GM12878 (cell line): ENCODE data around the gene XPNPEP2. TPM values are rescaled to one million over a fixed set of nuclear protein-coding genes. Genes with fewer than 3 reads are reported as not detected.

Experiments
- ATAC-seq: fragments of 200-7000 bp; cut with Tn5 transposase; 3 replicates; pipeline ENCODE4 v1.9.1; 2020; ENCODE audit warnings: mild to moderate bottlenecking, moderate library complexity
- BruUV-seq: library from RNA; stranded (reverse); fragments of 400-500 nt; replicated peaks from 2 replicates; lab custom pipeline; 2021; lab: Mats Ljungman, UMichigan
- CTCF ChIA-PET: fragments of 300-600 bp; sonication (Branson Sonifier 250); formaldehyde crosslinking; extraction: SDS; loops from one replicate; lab custom pipeline; 2021; ENCODE audit warnings: inconsistent platforms; lab: Yijun Ruan, JAX
- POLR2A ChIA-PET: fragments of 350-600 bp; formaldehyde crosslinking; extraction: SDS; loops from one replicate; lab custom pipeline; 2021; ENCODE audit warnings: inconsistent platforms; lab: Charles Lee
- RAD21 ChIA-PET: fragments of 300-600 bp; sonication (Branson Sonifier 250); formaldehyde crosslinking; loops from one replicate; lab custom pipeline; 2023; ENCODE audit warnings: antibody characterized with exemption; ENCODE audit not compliant: unreplicated experiment; lab: Charles Lee
- SMC1A ChIA-PET: fragments of 300-600 bp; sonication (Branson Sonifier 250); formaldehyde crosslinking; loops from one replicate; lab custom pipeline; 2023; ENCODE audit not compliant: unreplicated experiment, uncharacterized antibody; lab: Charles Lee
- DNase-seq: peaks from one replicate; pipeline ENCODE4 v3.0.0-alpha.2; 2011; ENCODE audit warnings: low read depth, low spot score
- FAIRE-seq: peaks from 3 replicates; lab custom pipeline; 2011; peaks lifted over from hg19 to GRCh38; lab: Jason Lieb, UNC
- H2AFZ ChIP-seq: 2 replicates; pipeline ENCODE4 v1.6.0; 2011; ENCODE audit warnings: low read depth, low read length, control low read depth; ENCODE audit not compliant: control insufficient read depth
- H3K27ac ChIP-seq: 2 replicates; pipeline ENCODE4 v1.5.1; 2011; ENCODE audit warnings: control low read depth; ENCODE audit not compliant: control insufficient read depth, insufficient read depth
- H3K27me3 ChIP-seq, 2 experiments: replicated peaks in 1 of 2; 2 replicates each; pipeline versions ENCODE4 v1.6.0 to v1.6.1; 2011; ENCODE audit warnings: low read length in 1 of 2; ENCODE audit not compliant: control insufficient read depth in 2 of 2, insufficient read depth in 2 of 2
- H3K36me3 ChIP-seq, 2 experiments: 2 replicates each; pipeline ENCODE4 v1.5.1; 2011; ENCODE audit warnings: low read length in 1 of 2; ENCODE audit not compliant: control insufficient read depth in 2 of 2, insufficient read depth in 2 of 2
- H3K4me1 ChIP-seq: 2 replicates; pipeline ENCODE4 v1.6.1; 2011; ENCODE audit warnings: mild to moderate bottlenecking, low read length, moderate library complexity, mixed read lengths; ENCODE audit not compliant: control insufficient read depth, insufficient read depth
- H3K4me2 ChIP-seq: 2 replicates; pipeline ENCODE4 v1.6.0; 2011; ENCODE audit warnings: control low read depth; ENCODE audit not compliant: control insufficient read depth, insufficient read depth
- H3K4me3 ChIP-seq: fragments of 200-600 bp; sonication (generic); 2 replicates; pipeline ENCODE4 v1.5.1; 2016
- H3K79me2 ChIP-seq: 2 replicates; pipeline ENCODE4 v1.6.0; 2011; ENCODE audit warnings: low read length; ENCODE audit not compliant: control insufficient read depth, insufficient read depth
- H3K9ac ChIP-seq: 2 replicates; pipeline ENCODE4 v1.8.0; 2011; ENCODE audit warnings: low read length, control low read depth, mixed read lengths; ENCODE audit not compliant: control insufficient read depth, insufficient read depth
- H3K9me3 ChIP-seq: replicated peaks from 3 replicates; pipeline ENCODE4 v1.5.1; 2011; ENCODE audit warnings: mild to moderate bottlenecking, low read length; ENCODE audit not compliant: control insufficient read depth, insufficient read depth
- H4K20me1 ChIP-seq: 2 replicates; pipeline ENCODE4 v1.6.0; 2011; ENCODE audit not compliant: control insufficient read depth, insufficient read depth
- BCL11A ChIP-seq: IDR thresholded peaks from 2 replicates; pipeline ENCODE4 v1.6.1; 2011; ENCODE audit warnings: low read depth, low read length
- ETV6 ChIP-seq, 2 experiments: fragments of 450-650 bp in 1 of 2; IDR thresholded peaks in 1 of 2; conservative IDR thresholded peaks in 1 of 2; 2 replicates each; pipeline ENCODE4 v1.6.1; 2014; ENCODE audit warnings: antibody characterized with exemption in 1 of 2, borderline replicate concordance in 1 of 2, low read depth in 1 of 2, mild to moderate bottlenecking in 1 of 2, moderate library complexity in 1 of 2
- MEF2A ChIP-seq: IDR thresholded peaks from 2 replicates; pipeline ENCODE4 v1.6.1; 2011; ENCODE audit warnings: low read depth, mild to moderate bottlenecking, low read length, moderate library complexity; ENCODE audit not compliant: insufficient read depth
- MTA3 ChIP-seq: IDR thresholded peaks from 2 replicates; pipeline ENCODE4 v1.6.1; 2012; ENCODE audit warnings: low read length, inconsistent platforms, borderline replicate concordance
- NBN ChIP-seq: fragments of 450-650 bp; IDR thresholded peaks from 2 replicates; pipeline ENCODE4 v1.6.1; 2016
- POU2F2 ChIP-seq: IDR thresholded peaks from 3 replicates; pipeline ENCODE4 v1.6.1; 2011; ENCODE audit warnings: low read depth, mild to moderate bottlenecking, low read length, borderline replicate concordance
- RFX5 ChIP-seq: IDR thresholded peaks from 2 replicates; pipeline ENCODE4 v1.6.1; 2011; ENCODE audit warnings: low read depth, low read length, improper control_type of control experiment
- SIN3A ChIP-seq: IDR thresholded peaks from 2 replicates; pipeline ENCODE4 v1.6.1; 2012; ENCODE audit warnings: low read depth, low read length, improper control_type of control experiment
- SP1 ChIP-seq: IDR thresholded peaks from one replicate; pipeline ENCODE4 v1.6.1; 2011; ENCODE audit warnings: low read depth, low read length
- SUPT20H ChIP-seq: IDR thresholded peaks from 2 replicates; pipeline ENCODE4 v1.6.1; 2011; ENCODE audit warnings: low read depth, mild to moderate bottlenecking, low read length, moderate library complexity, borderline replicate concordance; ENCODE audit not compliant: control insufficient read depth
- TCF3 ChIP-seq: IDR thresholded peaks from 2 replicates; pipeline ENCODE4 v1.6.1; 2012; ENCODE audit warnings: low read depth, mild to moderate bottlenecking, low read length, borderline replicate concordance; ENCODE audit not compliant: insufficient read depth
- YY1 ChIP-seq: IDR thresholded peaks from 2 replicates; pipeline ENCODE4 v1.6.1; 2011; ENCODE audit warnings: low read depth, mild to moderate bottlenecking, low read length
- WGBS: methylation state at CpG from one replicate; pipeline ENCODE4 v1.1.6; 2016; ENCODE audit warnings: low lambda C conversion rate; ENCODE audit not compliant: insufficient replicate concordance, insufficient coverage; ENCODE audit errors: missing lambda C conversion rate; 5-methylcytosine and 5-hydroxymethylcytosine counted together
- in situ Hi-C: fragments of 300-500 bp; cut with MboI; formaldehyde crosslinking; loops from 9 replicates; pipeline ENCODE4 v1.14.3; 2018; ENCODE audit warnings: mixed read lengths
- intact Hi-C: fragments of 100-400 bp; cut with micrococcal nuclease; formaldehyde crosslinking; loops from one replicate; pipeline ENCODE4 v1.14.2; 2022; ENCODE audit not compliant: unreplicated experiment
- polyA plus RNA-seq, 11 experiments: library from polyadenylated mRNA; depleted of rRNA in 4 of 11; unstranded in 6 of 11; stranded (reverse) in 5 of 11; fragments of >200 nt; fragmentation: Nextera tagmentation in 4 of 11; fragmentation: Illumina TruSeq in 1 of 11; extraction: Ambion mirVana in 4 of 11; extraction: Trizol in 1 of 11; gene quantifications; 1 replicate in 1 of 11; 2 replicates in 10 of 11; pipeline versions ENCODE4 v1.2.1 to v1.2.3, GENCODE V29; 2011 to 2016; ENCODE audit warnings: inconsistent platforms in 2 of 11, missing spikeins in 2 of 11, low read depth in 1 of 11
- total RNA-seq, 4 experiments: library from RNA; depleted of rRNA in 3 of 4; stranded (reverse); fragments of >200 nt in 3 of 4; fragmentation: Illumina TruSeq in 1 of 4; extraction: Trizol in 1 of 4; gene quantifications; 2 replicates each; pipeline versions ENCODE4 v1.2.1 to v1.2.3, GENCODE V29; 2013 to 2021
- TF ChIP-seq, protein P1 (sequence below): fragments of 450-650 bp; IDR thresholded peaks from 2 replicates; pipeline ENCODE4 v1.6.1; 2016; ENCODE audit warnings: mild to moderate bottlenecking
- TF ChIP-seq, protein P2 (sequence below): fragments of 450-650 bp; IDR thresholded peaks from 2 replicates; pipeline ENCODE4 v1.6.1; 2017; ENCODE audit warnings: mild to moderate bottlenecking, moderate library complexity
- TF ChIP-seq, protein P3 (sequence below): fragments of 150-350 bp; IDR thresholded peaks from 2 replicates; pipeline ENCODE4 v1.6.1; 2014; ENCODE audit warnings: mild to moderate bottlenecking, low read depth, low read length

Gene XPNPEP2
- total and polyA plus RNA-seq, 10 of the 15 experiments (the other 5 are each of a cell fraction or from before 2014, with no cell fraction given) = 0.04 to 0.37 (median 0.15) TPM

DNA sequence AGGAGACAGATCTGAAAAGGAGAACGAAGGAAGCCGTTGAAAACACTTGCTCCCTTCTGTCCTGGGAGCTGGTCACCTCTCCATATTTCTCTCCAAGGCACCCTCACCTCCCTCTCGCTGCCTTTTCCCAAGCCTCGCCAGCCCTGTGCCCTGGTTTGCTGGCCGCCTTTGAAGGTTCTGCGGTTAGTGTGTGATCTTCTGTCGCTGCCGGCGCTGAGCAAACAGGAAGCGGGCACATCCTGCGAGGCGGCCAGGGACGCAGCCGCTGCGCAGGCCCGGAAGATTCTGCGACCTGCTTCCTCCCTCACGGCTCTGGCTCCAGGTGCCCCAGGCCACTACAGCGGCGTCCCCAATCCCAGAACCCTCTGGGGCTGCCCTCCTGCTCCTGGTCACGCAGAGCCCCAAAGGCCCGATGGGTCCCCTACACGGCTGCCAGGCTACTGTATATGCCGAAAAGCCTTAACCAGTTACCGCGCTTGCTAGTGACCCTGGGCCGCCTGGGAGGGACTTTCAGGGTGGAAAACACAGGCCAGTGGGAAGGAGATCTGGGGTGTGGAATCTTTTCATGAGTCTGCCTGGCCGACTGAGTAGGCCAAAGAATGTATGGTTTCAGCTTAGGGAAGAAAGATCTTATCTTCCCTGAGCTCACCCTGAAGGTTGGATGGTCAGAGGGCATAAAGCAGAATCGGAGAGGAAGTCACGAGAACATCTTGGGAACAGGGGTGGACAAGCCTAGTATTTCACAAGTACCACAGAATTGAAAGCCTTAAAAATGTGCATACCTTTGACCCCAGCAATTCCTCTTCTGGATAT is 38.6 kb downstream of the XPNPEP2 start:
- Histone ChIP-seq H3K27ac (peak overlapping the region; percentile 92), H3K4me2 (peak overlapping the region; percentile 83), H3K4me3 (peak overlapping the region; percentile 54), H4K20me1 (no peaks in the 10 kb centered on the region), H3K27me3 (no peaks in the 10 kb centered on the region), H3K36me3 (peaks cover 0 to 8% of the 10 kb centered on the region in 2 experiments; a peak in 2 of 4 replicates), H3K4me1 (peaks cover 55% of the 10 kb centered on the region), H3K9me3 (no peaks in the 10 kb centered on the region), H3K9ac (peak overlapping the region; percentile 86), H3K79me2 (peaks cover 37% of the 10 kb centered on the region), H2AFZ (no peak overlapping the region; the same call in 1 of the 2 replicates)
- ChIA-PET SMC1A (interaction anchor here (0.5 to 14.8 kb wide), 5 partner anchors 7 to 728 kb away, joined by 3 to 165 read pairs (median 4); no protein-coding TSS in a partner anchor), RAD21 (interaction anchor here (1.5 to 1.7 kb wide), 2 partner anchors 8 to 9 kb away, joined by 4 to 6 read pairs; no protein-coding TSS in a partner anchor), CTCF (interaction anchor here (0.8 to 1.3 kb wide), 5 partner anchors 9 to 47 kb away, joined by 3 to 5 read pairs (median 3); no protein-coding TSS in a partner anchor), POLR2A (interaction anchor here (2.0 to 11.2 kb wide), 2 partner anchors 7 to 15 kb away, joined by 6 to 169 read pairs; no protein-coding TSS in a partner anchor)
- intact Hi-C loops (loop anchor here (10.0 kb wide), 1 partner anchor 397 kb away; the partner anchor contains the start of gene RAB33A), in situ Hi-C loops (no loop called here)
- ATAC-seq (peak; percentile 9), FAIRE-seq (no peak), DNase-seq (no peak)
- no TSS peak for BruUV-seq
- 9% methylated on average over 30 of the region's 30 CpGs for WGBS
- TF ChIP-seq SUPT20H = no peak
- no peak for TF ChIP-seq SIN3A
- TF ChIP-seq BCL11A = 0 out of 2 replicates have a peak, but pooled peaks have one; percentile 12
- TF ChIP-seq SP1 = no peak
- no peak for TF ChIP-seq MEF2A
- TF ChIP-seq MTA3 = no peak
- peak; percentile 71; the same call in 1 of the 2 replicates for TF ChIP-seq NBN
- TF ChIP-seq, protein P1, sequence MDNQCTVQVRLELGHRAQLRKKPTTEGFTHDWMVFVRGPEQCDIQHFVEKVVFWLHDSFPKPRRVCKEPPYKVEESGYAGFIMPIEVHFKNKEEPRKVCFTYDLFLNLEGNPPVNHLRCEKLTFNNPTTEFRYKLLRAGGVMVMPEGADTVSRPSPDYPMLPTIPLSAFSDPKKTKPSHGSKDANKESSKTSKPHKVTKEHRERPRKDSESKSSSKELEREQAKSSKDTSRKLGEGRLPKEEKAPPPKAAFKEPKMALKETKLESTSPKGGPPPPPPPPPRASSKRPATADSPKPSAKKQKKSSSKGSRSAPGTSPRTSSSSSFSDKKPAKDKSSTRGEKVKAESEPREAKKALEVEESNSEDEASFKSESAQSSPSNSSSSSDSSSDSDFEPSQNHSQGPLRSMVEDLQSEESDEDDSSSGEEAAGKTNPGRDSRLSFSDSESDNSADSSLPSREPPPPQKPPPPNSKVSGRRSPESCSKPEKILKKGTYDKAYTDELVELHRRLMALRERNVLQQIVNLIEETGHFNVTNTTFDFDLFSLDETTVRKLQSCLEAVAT = peak; percentile 70
- TF ChIP-seq TCF3 = peak; percentile 67; the same call in 1 of the 2 replicates
- no peak for TF ChIP-seq RFX5
- TF ChIP-seq, protein P2, sequence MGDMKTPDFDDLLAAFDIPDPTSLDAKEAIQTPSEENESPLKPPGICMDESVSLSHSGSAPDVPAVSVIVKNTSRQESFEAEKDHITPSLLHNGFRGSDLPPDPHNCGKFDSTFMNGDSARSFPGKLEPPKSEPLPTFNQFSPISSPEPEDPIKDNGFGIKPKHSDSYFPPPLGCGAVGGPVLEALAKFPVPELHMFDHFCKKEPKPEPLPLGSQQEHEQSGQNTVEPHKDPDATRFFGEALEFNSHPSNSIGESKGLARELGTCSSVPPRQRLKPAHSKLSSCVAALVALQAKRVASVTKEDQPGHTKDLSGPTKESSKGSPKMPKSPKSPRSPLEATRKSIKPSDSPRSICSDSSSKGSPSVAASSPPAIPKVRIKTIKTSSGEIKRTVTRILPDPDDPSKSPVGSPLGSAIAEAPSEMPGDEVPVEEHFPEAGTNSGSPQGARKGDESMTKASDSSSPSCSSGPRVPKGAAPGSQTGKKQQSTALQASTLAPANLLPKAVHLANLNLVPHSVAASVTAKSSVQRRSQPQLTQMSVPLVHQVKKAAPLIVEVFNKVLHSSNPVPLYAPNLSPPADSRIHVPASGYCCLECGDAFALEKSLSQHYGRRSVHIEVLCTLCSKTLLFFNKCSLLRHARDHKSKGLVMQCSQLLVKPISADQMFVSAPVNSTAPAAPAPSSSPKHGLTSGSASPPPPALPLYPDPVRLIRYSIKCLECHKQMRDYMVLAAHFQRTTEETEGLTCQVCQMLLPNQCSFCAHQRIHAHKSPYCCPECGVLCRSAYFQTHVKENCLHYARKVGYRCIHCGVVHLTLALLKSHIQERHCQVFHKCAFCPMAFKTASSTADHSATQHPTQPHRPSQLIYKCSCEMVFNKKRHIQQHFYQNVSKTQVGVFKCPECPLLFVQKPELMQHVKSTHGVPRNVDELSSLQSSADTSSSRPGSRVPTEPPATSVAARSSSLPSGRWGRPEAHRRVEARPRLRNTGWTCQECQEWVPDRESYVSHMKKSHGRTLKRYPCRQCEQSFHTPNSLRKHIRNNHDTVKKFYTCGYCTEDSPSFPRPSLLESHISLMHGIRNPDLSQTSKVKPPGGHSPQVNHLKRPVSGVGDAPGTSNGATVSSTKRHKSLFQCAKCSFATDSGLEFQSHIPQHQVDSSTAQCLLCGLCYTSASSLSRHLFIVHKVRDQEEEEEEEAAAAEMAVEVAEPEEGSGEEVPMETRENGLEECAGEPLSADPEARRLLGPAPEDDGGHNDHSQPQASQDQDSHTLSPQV = peak; percentile 85; the same call in 1 of the 2 replicates
- TF ChIP-seq, protein P3, sequence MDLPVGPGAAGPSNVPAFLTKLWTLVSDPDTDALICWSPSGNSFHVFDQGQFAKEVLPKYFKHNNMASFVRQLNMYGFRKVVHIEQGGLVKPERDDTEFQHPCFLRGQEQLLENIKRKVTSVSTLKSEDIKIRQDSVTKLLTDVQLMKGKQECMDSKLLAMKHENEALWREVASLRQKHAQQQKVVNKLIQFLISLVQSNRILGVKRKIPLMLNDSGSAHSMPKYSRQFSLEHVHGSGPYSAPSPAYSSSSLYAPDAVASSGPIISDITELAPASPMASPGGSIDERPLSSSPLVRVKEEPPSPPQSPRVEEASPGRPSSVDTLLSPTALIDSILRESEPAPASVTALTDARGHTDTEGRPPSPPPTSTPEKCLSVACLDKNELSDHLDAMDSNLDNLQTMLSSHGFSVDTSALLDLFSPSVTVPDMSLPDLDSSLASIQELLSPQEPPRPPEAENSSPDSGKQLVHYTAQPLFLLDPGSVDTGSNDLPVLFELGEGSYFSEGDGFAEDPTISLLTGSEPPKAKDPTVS = no peak
- peak in 1 of 2 experiments; percentile 83; a peak in 2 of 4 replicates for TF ChIP-seq ETV6 (conservative IDR thresholded peaks at IDR 0.05 in 1 of 2, IDR thresholded peaks at IDR 0.05 in 1 of 2; ENCODE audit: borderline replicate concordance in 1 of 2, low read depth in 1 of 2)
- TF ChIP-seq POU2F2 = peak; percentile 61; the same call in 1 of the 3 replicates
- no peak for TF ChIP-seq YY1
